GM10847 (cell line): ENCODE results near the gene EI24.
A peak's percentile ranks its signal among the peaks of the same experiment; 100 is the strongest.

Experiments
- POLR2A ChIP-seq: IDR thresholded peaks from 2 replicates; pipeline ENCODE4 v1.6.1; 2011; ENCODE audit not compliant: insufficient read length; ENCODE audit errors: extremely low read depth

EI24 gene

DNA sequence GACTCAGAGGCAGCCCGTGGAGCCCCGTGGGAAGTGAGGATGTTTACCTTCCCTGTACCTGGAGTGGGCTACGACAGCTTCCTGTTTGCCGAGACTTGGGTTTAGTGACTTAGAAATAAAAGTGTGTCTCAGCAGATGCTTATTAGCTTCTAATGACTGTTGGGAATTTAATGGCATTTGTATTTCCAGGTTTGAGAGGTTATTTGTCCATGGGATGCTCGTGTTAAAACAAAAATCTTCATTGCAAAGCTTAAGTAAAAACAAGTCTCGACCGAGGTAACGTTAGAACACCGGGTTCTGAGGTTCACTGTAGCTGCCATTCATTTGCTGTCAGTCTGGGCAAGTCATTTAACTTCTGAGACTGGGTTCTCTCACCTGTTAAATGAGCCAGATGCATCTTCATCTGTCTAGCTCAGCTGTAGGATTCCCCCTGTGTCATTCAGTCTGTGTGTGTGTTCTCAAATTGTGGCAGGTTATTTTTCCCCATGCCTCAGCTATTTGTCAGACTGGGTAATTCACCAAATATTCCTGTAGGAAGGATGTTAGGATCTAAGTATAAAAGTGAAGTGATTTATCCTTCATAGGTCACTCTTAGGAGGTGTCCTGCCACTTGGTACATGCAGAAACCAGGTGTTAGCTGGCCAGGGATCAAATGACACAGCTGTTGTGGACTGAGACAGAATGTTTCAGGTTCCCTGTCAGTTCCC lies 791 bp downstream of the EI24 start:
- TF ChIP-seq POLR2A = no peak

DNA sequence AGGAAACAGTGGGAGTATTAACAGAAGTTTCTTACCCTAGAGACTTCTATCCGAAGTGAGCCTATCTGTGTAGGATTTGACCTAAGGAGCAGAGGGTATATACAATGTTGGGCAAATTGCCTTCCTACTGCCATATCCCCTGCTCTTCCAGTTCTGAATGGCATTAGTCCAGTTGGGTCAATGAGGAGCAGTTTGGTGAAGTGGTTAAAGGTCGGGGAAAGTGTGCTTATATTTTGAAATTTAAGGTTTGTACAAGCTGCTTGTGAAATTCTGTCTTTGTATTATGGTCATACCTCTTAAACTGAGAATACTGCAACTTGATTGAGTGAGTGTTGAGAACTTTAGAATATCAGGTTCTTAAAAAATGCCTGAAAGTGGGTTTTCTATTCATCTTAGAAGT lies 1.7 kb downstream of the EI24 start:
- no peak for TF ChIP-seq POLR2A

DNA sequence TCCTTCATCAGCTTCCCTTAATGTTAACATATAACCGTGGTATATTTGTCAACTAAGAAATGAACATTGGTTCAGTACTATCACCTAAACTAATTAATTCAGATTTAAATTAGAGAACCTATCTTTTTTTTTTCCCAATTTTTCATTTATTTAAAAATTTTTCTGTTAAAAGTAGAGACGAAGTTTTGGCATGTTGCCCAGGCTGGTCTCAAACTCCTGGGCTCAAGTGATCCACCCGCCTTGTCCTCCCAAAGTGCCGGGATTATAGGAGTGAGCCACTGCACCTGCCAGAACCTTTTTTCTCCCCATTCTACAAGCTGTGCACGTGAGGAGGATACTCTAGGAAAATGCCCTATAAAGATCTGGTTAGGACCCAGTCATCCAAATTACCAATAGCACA lies 3.6 kb downstream of the EI24 start:
- TF ChIP-seq POLR2A = no peak

DNA sequence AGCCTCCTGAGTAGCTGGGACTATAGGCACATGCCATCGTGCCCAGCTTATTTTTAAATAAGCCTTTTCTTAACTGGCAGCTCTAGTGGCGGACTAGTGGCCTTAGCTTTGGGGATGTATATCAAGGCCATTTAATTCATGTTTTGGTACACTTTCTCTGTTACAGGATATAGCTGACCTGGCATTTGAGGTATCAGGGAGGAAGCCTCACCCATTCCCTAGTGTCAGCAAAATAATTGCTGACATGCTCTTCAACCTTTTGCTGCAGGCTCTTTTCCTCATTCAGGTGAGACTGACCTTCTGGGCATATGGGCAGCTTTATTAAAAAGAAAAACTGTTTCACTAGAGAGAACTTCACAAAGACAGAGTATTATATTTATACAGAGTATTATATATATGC lies 9.5 kb downstream of the EI24 start:
- TF ChIP-seq POLR2A = no peak

DNA sequence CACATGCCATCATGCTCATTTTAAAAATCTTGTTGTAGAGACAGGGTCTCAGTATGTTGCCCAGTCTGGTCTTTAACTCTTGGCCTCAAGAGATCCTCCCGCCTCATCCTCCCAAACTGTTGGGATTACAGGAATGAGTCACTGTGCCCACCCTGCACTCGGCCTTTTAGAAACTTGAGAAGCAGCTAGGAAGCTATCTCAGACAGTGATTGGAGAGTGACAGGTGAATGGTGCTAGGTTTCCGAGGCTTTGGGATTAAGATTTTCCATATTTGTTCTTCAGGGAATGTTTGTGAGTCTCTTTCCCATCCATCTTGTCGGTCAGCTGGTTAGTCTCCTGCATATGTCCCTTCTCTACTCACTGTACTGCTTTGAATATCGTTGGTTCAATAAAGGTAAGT lies 10.5 kb downstream of the EI24 start:
- no peak for TF ChIP-seq POLR2A

DNA sequence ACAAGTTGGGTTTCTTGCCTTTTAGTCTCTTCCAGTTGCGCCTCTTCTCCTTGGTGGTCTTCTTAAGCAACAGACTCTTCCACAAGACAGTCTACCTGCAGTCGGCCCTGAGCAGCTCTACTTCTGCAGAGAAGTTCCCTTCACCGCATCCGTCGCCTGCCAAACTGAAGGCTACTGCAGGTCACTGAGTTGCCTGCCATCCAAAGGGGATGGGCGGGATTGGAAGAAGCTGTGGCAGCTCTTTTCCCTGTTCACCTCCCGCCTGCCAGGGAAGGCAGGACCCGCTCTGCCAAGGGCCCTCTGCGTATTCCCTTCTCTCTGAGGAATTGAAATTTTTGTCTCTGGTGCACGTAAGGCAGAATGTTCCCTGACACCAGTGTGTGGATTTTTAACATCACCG lies 14.2 kb downstream of the EI24 start:
- TF ChIP-seq POLR2A = no peak

DNA sequence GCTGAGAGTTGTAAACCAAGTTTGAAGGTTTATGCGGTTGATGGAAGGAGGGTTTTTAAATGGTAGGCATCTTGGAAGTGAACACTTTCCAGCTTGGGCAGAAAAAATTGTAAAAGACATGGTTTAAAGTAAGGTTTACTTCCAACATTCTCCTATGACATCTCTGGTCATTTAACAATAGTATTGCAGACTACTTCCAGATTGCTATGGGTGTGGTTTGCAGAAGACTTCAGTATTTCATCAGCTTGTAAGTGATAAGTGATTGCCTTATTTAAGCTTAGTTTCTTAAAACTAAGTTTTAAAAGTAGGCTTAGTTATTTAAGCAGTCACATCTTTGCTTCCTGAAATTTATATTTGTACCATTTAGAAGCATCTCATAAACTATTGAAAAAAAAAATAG lies 16.2 kb downstream of the EI24 start:
- no peak for TF ChIP-seq POLR2A

DNA sequence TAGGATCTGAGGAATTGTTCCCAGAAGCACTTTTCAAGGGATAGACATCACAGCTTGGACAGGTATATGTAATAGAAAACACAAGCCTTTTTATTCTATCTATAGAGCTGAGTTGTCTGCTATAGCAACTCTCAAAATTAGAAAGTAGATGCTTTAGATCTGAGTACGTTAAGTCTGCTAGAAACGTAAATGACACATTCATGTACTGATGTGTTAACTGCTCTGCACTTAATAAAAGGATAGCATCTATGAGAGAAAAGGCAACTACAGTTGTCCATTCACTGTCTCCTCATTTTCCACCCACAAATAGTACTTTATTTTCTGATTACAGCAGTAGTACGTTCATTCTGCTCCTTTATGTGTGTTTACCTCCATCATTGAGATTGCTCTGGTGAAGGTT lies 17.3 kb downstream of the EI24 start:
- TF ChIP-seq POLR2A = no peak

DNA sequence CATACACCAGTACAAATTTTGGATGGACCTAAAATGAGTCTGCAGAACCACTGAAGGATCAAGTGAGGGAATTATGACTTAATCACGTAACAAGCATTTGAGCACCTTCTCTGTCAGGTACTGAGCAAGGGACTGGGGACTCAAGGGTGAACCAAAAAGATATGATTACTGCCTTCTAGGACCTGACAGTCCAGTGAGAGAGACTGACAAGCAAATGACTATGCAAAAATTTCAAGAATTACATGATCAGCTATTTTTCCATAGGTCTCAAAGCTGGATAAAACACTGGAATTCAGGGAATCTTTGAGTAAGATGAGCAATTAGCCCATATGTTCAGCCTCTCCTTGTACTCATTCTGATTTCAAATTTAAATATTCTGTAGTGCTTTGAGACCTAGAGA lies 18.2 kb downstream of the EI24 start:
- no peak for TF ChIP-seq POLR2A

DNA sequence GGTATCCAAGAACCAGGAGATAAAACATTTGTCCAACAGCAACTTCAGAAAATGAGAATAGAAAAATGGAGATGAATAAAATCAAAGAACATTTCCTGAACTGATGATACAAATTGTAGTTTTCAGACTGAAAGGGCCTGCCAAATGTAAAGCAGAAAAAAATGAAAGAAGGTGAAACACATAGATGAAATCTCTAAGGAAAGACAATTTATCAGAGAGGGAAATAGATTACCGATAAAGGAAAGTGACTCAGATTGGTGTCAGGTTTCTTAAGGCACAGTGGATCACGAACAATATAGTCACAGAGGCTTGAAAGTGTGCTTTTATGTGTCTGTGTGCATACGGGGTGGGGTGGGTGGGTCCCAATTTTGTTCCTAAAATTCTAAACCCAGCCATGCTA lies 19.2 kb downstream of the EI24 start:
- TF ChIP-seq POLR2A = no peak

DNA sequence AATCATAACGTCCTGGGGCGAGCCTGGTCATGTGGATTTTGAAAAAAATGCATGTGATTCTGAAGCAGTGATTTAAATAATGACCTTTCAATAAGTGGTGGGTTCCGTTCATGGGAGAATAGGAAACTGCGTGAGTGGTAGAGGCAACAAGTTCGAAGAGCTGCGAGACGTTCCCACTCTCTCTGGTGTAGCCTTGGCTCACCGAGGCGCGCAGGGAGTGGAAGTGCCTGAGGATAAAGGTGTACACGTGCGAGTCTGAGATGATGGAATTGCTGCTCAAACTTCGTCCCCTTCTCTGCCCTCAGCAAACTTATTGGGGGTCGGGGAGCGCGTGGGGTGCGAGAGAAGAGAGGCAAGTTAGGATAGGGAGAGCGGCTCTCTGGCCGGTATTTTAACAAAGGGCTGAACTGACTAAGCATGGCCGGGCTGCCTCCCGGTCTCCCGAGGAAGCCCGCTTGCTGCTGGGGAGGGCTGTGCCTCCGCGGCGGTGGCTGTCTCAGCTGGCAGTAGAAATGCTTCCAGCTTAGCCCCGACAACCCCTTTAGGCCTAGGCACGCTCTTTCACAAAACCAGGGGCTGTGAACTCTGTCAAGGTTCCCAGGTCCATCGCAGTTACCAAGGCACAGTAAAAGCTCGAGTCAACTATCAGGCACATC lies 22.5 kb downstream of the EI24 start:
- no peak for TF ChIP-seq POLR2A

DNA sequence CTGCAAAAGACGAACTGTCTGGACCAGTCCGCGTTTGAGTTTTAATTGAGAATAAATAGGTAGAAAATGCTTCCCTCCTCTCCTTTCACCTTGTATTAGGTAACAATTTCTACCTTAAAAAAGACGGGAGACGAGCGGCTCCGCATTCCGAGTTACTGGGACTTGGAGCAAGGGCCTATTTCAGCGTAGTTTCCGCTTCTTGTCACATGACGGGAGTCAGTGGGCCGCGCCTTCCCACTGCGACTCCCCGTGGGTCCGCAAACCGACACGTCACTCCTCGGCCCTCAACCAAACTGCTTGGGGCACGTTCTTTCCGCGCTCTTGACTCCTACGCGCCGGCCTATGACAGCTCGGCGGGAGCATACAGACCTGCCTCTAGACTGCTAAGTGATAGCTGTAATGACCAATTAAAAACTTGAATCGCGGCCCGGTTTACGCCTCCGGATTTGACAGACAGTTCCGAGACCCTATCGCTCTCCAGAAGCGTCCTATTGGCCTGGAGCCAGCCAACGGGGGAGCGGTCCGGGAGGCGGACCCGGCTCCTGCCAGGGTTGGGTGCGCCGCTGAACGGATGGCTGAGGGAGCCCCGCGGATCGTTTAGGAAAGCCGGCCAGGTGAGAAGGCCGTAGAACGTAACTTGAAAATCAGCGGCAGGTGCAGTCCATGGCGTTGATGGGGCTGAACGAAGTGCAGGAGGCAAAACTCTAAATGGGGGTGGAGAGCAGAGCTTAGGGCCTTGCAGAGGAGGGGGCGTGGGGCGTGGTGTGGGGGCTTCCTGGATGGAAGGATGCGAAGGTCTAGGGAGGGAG lies 23.2 kb downstream of the EI24 start, which contains the start of gene STT3A:
Gene STT3A, plus strand, starts transcription at position 548 of the 809 bp plus-strand sequence. CDS start 3,064 bp downstream, outside the sequence.
- peak; percentile 49 for TF ChIP-seq POLR2A

DNA sequence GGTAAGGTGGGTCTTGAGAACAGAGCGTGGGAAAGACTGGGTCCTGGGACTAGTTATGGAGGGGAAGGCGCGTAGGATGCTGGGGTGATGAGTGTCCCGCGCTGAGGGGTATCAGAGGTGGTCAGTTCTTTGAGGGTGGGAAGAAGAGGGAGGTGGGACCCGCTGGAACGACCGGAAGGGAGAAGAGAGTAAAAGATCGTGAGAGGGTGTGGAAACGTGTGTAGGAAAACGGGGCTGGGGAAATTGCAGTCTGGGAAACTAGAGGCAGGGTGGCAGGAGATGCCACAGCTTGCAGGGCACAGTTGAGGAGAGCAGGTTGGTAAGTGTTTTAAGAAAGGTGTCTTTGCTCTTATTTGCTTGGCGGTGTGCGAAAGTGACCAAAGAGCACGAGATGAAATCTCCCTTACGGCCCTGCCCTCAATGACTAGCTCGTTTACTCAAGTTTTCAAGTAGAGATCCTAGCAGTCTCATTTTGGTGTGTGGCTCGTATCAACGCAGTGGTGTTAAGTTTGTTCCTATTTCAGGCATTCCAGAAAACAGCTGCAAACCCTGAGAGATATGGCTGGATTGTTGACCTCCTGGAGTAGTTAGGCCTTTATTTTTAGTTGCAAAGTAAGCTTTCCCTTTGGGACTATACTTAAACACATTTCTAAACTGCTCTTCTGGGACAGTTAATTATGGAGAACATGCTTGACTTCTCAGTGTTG lies 24.0 kb downstream of the EI24 start:
- TF ChIP-seq POLR2A = no peak

DNA sequence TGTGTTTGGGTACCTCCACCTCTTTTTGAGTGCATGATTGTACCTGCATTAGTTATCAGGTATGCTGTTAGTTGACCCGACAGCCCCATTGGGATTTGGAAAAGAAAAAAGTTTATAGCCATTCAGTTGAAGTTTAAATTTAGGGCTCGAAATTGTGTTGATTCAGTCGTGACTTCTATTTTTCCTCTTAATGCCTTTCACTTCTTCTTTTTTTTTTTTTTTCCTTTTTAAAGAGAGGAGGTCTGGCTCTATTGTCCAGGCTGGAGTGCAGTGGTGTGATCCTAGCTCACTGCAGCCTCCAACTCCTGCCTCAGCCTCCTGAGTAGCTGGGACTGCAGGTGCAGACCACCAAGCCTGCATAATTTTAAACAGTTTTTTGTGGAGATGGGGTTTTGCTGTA lies 25.7 kb downstream of the EI24 start:
- TF ChIP-seq POLR2A = no peak

DNA sequence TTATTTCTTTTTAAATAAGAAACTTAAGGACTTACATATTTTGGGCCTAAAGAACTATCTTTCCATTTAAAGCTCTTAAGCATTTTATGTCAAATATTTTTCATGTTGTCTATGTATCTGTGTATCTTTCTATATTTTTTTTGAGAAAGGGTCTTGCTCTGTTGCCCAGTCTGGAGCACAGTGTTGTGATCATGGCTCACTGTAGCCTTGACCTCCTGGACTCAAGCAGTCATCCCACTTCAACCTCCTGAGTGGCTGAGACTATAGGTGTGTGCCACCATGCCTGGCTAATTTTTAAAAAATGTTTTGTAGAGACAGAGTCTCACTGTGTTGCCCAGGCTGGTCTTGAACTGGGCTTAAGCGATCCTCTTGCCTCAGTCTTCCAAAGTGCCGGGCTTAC lies 31.4 kb downstream of the EI24 start:
- TF ChIP-seq POLR2A = no peak
